GM21526 (cell line): ENCODE data around the gene TTC28.
"Not testable (repeated sequence)": the region's sequence is repeated elsewhere in the genome, so short reads cannot be mapped to it uniquely, and the experiment has no call there.

Experiments used
- ATAC-seq: cut with Tn5 transposase; IDR thresholded peaks from one replicate; pipeline ENCODE4 v1.9.1; 2021; ENCODE audit warnings: moderate library complexity; ENCODE audit not compliant: unreplicated experiment, low FRiP score

Gene TTC28

DNA sequence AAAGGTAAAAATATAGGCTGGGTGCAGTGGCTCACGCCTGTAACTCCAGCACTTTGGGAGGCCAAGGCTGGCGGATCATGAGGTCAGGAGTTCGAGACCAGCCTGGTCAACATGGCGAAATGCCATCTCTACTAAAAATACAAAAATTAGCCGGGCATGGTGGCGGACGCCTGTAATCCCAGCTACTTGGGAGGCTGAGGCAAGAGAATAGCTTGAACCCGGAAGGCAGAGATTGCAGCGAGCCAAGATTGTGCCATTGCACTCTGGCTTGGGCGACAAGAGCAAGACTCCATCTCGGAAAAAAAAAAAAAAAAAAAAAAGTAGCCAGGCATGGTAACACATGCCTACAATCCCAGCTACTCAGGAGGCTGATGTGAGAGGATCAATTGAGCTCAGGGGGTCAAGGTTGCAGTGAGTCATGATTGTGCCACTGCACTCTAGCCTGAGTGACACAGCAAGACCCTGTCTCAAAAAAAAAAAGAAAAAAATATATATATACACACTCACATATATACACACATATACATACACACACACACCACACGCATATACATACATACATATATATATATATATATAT, 112.6 kb downstream of the TTC28 start:
- not testable (repeated sequence) for ATAC-seq

GRCh38 chr22:28563636-28564035, 116.0 kb downstream of the TTC28 start:
- no peak for ATAC-seq

GRCh38 chr22:28562324-28562723, 117.3 kb downstream of the TTC28 start:
- ATAC-seq, result no peak

GRCh38 chr22:28560743-28561101, 118.9 kb downstream of the TTC28 start:
- not testable (repeated sequence) for ATAC-seq

- ATAC-seq, result no peak
Measured at GRCh38 chr22:28560046-28560742, 119.4 kb downstream of the TTC28 start.

GRCh38 chr22:28557184-28557583, 122.5 kb downstream of the TTC28 start:
- ATAC-seq, result no peak

DNA sequence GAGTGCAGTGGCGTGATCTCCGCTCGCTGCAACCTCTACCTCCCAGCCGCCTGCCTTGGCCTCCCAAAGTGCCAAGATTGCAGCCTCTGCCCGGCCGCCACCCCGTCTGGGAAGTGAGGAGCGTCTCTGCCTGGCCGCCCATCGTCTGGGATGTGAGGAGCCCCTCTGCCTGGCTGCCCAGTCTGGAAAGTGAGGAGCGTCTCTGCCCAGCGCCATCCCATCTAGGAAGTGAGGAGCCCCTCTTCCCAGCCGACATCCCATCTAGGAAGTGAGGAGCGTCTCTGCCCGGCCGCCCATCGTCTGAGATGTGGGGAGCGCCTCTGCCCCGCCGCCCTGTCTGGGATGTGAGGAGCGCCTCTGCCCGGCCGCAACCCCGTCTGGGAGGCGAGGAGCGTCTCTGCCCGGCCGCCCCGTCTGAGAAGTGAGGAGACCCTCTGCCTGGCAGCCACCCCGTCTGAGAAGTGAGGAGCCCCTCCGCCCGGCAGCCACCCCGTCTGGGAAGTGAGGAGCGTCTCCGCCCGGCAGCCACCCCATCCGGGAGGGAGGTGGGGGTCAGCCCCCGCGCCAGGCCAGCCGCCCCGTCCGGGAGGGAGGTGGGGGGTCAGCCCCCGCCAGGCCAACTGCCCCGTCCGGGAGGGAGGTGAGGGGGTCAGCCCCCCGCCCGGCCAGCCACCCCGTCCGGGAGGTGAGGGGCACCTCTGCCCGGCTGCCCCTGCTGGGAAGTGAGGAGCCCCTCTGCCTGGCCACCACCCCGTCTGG, 126.4 kb downstream of the TTC28 start:
- not testable (repeated sequence) for ATAC-seq

GRCh38 chr22:28548406-28548805, 131.2 kb downstream of the TTC28 start:
- ATAC-seq, result no peak

DNA sequence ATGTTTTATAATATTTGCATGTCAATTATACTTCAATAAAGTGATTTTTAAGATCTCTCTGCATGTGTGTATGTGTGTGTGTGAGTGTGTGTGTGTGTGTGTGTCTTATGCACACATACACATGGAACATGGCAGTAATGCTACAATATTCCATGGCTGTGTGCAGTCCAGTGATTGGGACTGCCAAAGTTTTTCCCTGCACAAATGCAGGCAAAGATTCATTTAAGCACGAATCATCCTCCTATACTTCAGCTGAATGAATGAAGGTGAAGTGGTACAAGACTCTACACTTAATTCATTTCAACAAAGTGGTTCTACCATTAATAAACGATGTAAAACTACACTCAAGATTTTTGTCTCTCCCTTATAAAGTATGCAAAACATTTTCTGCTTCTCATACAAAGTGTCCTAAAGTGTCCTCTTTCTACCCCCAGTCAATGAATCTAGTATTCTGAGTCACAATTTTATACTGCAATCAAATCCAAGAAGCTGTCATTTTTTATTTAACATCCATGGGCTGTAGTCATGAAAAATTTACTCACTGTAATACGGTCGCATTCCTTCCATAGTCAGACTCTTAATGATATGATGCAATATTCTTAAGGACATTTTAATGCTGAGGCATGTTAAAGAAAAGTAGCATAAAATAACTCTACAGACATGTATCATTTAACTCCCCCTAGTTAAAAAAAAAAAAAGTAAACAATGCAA, 132.4 kb downstream of the TTC28 start:
- no peak for ATAC-seq

DNA sequence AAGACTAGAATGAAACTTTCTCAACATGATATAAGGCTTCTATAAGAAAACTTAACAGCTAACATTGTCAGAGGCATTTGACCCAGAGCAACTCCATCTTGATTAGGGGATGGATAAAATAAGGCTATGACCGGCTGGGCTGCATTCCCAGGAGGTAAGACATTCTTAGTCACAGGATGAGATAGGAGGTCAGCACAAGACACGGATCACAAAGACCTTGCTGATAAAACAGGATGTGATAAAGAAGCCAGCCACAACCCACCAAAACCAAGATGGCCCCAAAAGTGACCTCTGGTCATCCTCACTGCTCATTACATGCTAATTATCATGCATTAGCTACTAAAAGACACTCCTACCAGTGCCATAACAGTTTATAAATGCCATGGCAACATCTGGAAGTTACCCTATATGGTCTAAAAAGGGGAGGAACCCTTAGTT, 135.2 kb downstream of the TTC28 start:
- no peak for ATAC-seq

- ATAC-seq, result no peak
Measured at GRCh38 chr22:28542980-28543621, 136.5 kb downstream of the TTC28 start.

DNA sequence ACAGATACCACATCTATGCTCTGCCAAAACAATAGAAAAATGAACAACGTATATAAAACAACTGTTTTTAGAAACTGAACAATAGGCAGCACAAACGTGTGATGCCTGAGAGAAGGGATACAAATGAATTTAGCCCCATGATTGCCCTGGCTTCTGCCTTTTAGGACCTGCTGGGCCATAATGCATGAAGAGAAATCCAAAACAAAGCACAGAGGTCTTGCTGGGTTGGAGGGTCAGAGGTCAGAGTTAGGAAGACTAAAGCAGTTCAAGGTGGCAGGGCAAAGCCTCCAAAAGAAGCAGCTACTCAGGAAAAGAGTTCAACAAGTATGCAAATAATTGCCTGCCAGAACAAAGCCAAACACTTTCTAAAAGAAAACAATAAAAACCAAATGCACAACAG, 138.5 kb downstream of the TTC28 start:
- no peak for ATAC-seq

DNA sequence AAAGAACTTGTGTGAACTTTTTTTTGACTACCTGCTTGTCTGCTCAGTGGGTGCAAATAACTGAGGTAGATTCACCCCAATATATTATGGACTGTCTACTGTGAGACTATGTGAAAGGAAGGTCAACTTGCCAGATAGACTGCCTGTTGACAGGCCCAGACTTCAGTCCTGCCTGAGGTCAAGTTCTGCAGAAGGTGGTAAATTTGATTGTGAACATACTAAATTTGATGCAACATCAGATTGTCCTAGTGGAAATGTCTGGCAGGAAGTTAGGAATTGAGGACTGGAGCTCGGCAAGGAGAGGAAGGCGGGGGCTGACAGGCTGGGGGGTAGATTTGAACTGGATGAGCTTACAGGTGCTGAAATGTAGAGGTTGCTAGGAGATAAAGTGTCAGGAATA, 140.7 kb downstream of the TTC28 start:
- ATAC-seq, result no peak

DNA sequence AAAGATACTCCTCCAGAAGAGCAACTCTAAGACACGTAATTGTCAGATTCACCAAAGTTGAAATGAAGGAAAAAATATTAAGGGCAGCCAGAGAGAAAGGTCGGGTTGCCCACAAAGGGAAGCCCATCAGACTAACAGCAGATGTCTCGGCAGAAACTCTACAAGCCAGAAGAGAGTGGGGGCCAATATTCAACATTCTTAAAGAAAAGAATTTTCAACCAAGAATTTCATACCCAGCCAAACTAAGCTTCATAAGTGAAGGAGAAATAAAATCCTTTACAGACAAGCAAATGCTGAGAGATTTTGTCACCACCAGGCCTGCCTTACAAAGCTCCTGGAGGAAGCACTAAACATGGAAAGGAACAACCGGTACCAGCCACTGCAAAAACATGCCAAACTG, 149.1 kb downstream of the TTC28 start:
- ATAC-seq, result not testable (repeated sequence)

DNA sequence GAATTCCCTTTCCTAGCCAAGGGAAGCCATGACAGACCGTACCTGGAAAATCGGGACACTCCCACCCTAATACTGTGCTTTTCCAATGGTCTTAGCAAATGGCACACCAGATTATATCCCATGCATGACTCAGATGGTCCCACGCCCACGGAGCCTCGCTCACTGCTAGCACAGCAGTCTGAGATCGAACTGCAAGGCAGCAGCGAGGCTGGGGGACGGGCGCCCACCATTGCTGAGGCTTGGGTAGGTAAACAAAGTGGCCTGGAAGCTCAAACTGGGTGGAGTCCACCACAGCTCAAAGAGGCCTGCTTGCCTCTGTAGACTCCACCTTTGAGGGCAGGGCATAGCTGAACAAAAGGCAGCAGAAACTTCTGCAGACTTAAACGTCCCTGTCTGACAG, 150.5 kb downstream of the TTC28 start:
- ATAC-seq, result not testable (repeated sequence)

- ATAC-seq, result no peak
Measured at GRCh38 chr22:28521451-28521850, 158.2 kb downstream of the TTC28 start.

GRCh38 chr22:28514321-28514821, 165.3 kb downstream of the TTC28 start:
- ATAC-seq, result no peak

- not testable (repeated sequence) for ATAC-seq
Measured at GRCh38 chr22:28512387-28512786, 167.3 kb downstream of the TTC28 start.

DNA sequence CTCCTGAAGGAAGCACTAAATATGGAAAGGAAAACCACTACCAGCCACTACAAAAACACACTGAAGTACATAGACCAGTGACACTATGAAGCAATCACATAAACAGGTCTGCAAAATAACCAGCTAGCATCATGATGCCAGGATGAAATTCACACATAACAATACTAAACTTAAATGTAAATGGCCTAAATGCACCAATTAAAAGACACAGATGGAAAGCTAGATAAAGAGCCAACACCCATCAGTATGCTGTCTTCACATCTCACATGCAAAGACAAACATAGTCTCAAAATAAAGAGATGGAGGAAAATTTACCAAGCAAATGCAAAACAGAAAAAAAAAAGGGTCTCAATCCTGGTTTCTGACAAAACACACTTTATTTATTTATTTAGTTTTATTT, 171.7 kb downstream of the TTC28 start:
- no peak for ATAC-seq

- ATAC-seq, result no peak
Measured at GRCh38 chr22:28506150-28506535, 173.5 kb downstream of the TTC28 start.
